HG03159 (cell line): ENCODE results near the gene CLASP2.

Experiments used
- ATAC-seq: cut with Tn5 transposase; IDR thresholded peaks from one replicate; pipeline ENCODE4 v1.9.1; 2021; ENCODE audit warnings: mild to moderate bottlenecking, moderate library complexity; ENCODE audit not compliant: unreplicated experiment

CLASP2 gene

DNA sequence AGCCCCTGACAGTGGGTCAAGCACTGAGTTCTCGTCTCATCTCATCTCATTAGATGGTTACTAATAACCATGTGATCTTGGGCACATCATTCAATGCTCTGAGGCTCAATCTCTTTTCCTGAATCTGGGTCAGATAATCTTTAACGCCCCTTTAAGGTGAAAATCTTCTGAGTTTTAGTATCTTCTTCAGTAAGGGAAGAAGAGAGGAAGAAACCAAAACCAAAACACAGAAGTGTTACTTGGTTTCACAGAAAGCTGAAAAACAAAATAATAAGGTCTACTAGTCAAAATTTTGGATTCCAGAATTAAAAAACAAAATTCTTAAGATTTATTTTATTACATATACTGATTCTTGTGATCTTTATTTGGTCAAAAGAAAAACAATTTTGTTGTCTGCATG lies 78.2 kb downstream of the CLASP2 start:
- no peak for ATAC-seq

DNA sequence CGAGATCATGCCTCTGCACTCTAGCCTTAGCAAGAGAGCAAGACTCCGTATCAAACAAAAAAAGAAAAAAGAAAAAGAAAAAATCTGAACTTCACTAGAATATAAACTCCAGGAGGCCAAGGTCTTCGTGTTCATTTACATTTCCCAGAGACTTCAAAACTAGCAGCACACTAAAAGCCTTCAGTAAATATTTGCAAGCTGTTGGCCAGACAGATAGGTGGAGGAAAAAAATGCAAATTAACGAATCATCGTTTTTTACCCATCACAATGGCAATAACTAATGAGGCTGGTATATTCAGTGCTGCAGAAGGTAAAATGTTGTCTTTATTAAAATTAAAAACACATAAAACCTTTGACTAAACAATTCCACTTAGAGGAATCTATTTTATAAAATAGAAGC lies 80.6 kb downstream of the CLASP2 start:
- ATAC-seq: no peak

DNA sequence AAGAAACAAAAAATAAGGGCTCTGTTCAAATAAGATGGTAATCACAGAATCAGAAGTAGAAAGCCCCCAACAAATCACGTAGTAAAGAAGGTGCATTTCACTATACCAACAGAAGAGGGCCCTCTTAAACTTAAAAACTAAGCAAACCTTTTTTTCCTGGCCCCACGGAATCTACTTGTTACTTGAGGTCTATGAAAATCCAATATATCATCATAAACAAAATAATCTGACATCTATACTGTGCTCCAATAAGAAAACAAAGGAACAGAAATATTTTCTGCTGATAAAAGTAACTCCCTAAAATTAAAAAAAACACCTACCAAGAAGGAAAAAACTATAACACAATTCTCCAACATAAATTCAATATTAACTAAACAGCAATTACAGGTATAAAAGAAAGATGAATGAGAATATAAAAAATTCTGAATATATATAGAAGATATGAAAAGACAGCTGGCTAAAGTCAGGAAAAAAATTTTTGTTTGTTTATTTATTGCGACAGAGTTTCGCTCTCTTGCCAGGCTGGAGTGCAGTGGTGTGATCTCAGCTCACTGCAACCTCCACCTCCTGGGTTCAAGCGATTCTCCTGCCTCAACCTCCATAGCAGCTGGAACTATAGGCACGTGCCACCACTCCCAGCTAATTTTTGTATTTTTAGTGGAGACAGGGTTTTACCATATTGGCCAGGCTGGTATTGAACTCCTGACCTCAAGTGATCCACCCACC lies 81.8 kb downstream of the CLASP2 start:
- ATAC-seq: no peak

DNA sequence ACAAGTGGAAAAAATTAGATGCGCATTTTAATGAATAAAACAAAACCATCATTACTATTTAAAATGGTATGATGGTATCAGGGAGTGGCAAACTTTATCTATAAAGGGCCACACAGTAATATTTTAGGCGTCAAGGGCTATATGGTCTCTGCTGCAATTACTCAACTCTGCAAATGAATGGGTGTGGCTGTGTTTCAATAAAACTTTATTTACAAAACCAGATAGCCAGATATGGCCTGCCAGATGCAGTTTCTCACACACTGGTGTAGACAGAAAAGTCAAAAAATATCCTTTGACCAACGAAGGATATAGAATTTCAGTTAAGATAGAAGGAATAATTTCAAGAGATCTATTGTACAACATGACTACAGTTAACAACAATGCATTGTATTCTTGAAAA lies 83.8 kb downstream of the CLASP2 start:
- ATAC-seq: no peak

DNA sequence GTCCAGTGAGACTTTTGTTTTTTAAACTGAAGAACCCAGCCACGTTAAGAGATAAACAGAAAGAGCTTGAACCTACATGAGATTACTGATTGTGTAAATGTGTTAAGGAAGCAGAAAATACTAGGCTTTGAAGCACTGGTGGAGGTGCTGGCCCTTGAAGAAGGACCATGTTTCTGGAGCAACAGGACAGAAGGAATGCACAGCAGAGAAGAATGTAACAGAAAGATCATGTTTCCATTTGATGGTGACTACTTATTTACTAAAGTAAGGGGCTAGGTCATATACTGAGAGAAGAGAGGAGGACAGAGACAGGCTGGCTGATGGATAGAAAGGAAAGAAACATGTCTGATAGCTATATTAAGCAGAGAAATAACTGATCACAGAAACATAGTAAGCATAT lies 88.8 kb downstream of the CLASP2 start:
- ATAC-seq: no peak

DNA sequence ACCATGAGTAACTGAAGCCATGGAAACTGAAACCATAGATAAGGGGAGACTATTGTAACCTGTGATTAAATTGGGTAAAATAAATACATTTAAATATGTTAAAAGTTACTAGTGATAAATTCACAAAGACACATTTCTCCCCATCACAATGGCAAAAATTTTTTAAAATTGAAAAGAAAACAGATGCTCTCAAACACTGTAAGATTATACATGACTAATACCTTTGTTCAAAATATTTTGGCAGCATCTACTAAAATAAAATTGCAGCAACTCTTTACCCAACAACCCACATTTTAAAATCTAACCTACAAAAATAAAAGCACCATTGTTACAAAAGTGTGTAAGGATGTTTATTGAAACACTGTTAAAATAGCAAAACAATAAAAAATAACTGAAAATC lies 93.3 kb downstream of the CLASP2 start:
- no peak for ATAC-seq

DNA sequence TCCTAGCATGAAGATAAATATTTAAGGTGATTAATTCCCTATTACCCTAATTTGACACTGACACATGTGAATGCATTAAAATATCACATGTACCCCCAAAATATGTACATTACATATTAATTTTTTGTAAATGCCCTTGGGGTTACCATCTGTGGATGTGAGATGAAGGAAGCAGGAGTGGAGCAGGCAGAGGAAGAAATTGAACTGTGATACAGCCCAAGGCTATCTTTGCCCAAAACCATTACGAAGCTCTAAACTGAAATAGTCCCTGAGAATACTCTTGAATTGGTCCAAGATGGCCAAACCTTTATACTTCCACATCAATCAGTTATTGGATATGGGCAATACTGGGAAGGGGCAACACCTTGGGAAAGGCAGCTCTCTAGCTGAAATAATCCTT lies 105.0 kb downstream of the CLASP2 start:
- no peak for ATAC-seq

DNA sequence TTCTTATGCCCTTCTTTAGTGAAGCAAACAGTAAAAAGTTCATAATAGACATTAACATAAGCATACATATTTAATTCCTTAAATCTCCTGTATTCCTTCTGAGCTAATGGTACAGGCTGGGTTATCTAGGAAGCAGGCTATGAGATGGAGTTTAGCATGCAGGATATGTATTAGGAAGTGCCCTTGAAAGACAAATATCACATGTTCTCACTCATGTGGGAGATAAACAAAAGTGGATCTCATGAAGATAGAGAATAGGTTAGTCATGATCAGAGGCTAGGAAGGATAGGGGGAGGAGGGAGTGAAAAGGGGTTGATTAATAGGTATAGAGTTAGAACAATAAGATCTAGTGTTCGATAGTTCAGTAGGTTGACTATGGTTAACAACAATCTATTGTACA lies 105.4 kb downstream of the CLASP2 start:
- no peak for ATAC-seq

DNA sequence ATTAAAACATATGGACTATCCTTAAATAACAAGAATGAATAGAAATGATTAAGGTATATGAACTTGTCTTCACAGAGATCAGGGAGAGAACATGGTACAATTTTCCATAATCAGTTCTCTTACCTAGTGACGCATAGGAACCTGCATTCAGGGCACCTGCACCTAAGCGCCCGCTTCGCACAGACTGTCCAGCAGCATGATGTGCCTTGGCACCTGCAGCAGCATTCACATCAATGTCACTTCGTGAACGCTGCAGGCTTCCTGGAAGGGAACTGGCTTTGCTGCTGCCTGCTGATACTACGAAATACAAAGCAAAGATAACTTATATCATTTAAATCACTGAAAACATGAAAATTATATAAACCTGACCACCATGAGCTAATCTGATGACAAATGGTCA lies 115.2 kb downstream of the CLASP2 start:
- ATAC-seq: no peak

DNA sequence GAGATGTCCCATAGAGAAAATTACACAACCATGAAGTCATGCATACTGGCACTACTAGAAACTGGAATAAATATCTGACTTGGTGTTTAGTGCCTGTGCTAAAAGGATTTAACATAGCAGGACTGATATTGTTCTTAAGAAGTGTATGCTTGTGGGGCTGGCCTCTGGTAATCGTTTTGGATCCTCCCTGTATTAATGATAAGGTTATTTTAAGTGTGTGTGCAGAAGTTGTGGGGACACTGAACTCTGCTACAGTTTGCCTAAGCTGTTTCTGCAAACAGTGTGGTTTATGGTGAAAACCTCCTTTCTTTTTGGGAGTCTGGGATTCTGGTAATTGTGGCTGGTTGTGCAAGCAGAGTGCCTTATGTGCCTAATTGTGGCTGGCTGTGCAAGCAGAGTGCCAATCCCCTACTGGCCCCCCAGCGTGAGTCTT lies 120.8 kb downstream of the CLASP2 start:
- ATAC-seq: no peak

DNA sequence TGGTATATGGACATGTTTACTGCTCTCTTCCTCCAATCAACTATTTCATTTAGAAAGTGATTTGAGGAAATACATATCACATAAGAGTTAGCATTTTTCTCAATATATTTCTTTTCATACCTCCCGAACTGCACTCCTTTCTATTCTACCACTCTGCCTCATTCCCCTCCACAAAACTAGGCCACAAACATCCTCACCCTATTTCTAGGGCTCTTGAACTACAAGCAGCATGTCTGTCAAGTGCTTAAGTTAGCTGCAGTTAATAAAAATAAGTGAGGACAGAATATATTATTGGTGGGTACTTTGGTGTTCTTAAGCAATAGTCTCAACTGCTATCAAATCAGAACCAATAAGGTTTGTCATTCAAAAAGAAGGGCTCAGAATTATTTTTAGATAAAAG lies 125.1 kb downstream of the CLASP2 start:
- ATAC-seq: no peak

DNA sequence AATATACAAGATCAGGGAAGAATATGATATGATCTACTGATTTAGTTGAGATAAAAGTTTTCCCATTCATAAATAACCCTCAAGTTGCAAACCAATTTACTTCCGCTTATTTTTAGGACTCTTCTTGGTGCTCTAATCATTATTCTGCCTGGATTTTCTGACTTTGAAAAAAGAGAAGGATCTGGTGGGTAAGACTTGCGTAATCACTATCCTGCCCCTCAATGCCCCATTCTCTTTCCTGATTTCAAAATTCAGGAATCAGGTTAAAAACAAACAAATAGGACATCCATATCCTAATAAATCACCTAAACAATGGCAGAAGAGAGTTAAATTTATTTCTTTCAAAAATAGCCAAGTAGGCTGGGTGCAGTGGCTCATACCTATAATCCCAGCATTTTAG lies 127.5 kb downstream of the CLASP2 start:
- no peak for ATAC-seq

DNA sequence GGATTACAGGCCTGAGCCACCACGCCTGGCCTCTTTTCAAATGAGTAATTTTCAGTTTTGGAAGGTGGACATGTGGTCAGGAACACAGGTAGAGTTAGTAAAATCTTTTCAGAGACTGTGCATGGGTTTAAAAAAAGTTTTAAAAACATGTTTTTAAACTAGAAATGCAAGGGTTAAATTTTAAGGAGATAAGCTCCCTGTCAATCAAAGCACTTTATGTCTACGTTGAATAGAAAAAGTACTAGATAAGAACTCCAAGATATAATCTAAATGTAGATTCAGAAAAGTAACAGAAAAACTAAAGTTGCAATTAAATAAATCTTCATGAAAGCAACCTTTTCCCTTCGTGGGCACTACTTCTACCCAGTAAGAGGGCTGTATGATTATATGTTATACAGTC lies 131.7 kb downstream of the CLASP2 start:
- no peak for ATAC-seq

DNA sequence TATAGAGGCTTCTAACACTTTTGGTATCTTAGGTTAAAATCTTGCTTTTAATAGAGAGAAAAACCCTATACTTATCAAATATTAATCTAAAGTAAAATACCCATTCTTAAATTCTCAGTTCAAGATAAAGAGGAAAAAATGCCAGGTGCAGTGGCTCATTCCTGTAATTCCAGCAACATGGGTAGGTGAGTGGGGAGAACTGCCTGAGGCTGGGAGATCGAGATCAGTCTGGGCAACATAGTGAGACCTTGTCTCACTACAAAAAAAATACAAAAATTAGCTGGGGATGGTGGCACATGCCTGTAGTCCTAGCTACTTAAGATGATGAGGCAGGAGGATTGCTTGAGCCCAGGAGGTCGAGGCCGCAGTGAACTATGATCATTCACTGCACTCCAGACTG lies 135.8 kb downstream of the CLASP2 start:
- no peak for ATAC-seq

DNA sequence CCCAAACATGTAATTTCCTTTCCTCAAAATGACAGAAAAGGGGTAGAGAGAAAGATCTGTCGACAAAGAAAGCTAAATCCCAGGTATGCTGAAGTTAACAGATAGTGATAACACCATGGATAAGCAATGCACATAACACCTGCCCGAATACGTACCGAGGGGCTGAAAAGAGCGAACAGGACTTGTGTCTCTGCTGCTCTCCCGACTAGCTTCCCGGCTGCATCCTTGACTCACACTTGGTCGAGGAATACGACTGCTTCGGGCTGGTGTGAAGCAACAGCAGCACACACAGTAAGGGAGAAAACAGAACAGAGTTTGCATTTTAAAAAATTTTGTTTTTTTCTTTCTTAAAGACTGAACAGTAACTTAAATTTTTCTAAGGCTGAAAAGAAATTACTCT lies 136.4 kb downstream of the CLASP2 start:
- no peak for ATAC-seq

DNA sequence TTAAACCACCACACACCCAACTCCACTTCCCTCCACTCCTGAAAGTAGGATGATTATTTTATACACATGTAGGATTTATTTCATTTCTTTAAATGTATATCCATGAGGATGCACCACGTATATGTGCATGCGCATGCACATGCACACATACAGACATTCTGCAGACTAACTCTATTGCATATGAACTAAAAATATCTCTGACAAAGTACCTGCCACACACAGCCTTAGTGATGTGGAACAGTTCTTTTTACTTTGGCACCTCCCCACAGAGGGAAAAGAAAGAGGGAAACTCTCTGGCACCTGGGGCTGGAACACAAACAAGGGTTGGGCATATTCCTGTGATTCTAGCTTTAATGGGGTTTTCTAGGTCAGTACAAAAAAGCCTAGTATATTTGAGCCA lies 138.2 kb downstream of the CLASP2 start:
- no peak for ATAC-seq

DNA sequence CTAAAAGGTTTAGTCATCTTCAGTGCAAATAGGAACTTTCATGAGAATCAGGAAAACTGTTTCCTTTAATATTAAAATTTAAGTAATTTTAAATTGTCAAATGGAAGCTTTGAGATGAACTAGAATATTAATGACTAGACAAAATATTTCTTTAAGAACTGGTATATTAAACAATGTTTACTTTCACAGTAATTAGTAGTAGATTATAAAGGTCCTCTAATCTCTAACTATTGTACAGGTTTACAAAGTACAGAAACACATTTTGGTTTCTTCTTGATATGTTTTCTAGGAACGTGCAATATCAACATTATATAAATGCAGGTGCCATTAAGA lies 138.9 kb downstream of the CLASP2 start:
- ATAC-seq: no peak

DNA sequence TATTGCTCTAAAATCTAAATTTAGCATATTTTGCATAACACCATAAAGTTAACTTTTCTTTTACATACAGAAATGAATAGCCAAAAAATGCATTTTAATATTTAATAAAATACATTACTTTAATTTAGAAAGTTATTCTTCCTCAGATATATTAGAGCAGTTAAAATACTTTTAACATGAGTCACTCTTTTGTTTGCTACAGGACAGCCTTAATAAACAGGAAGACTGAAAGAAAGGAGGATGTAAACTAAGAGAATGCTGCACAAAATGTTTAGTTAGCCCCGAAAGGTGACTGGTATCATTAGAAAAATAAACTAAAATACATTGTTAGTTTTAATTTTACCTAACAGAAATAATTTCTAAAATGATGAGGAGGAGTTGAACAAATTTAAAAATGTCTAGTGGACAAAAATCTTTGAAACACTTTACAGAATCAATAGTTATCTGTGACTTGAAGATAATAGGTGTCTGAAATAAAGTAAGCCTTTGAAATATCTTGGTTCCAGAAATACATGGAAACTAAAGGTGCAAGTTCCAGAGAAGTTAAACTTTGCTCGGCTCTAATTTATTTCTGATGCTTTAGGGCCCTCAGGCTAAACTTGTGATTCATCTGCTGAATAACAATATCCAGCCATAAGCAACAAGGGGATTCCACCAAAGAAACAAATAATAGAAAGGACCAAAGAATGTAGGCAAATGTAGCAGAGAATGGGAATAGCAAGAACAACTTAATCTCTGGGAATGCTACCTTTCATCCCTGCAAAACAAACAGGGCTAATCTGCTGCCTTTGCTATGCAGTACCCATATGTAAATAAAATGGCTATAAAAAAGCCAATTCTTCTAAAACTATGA lies 139.5 kb downstream of the CLASP2 start:
- no peak for ATAC-seq

DNA sequence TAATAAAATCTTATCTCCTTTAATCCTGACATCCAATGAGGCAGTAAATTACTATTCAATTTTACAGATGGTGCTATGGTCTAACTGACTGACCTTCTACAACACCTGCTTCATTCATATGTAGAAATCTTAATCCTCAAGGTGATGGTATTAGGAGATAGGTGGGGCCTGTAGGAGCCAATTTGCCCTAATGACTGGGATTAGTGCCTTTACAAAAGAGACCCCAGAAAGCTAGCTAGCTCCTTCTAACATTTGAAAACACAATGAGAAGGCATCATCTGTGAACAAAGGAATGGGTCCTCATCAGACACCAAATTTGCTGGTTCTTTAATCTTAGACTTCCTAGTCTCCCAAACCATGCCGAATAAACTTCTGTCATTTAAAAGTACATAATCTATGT lies 140.5 kb downstream of the CLASP2 start:
- ATAC-seq: no peak

DNA sequence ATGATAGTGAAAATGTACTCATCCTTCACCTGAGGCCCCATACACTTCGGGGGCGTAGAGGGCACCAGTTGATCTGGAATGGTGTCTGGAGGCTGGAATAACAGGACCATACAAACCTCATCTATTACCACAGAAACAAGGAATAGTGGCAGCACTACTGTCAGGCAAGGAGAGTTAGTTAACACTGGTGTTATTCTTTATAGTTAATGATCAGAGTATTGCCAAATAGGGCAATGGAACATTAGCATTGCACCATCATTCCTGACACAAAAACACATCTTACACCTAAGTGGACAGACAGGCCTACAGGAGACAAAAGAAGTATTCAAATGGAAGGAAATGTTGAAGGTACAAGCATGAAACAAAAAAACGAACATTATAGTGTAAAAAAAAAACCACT lies 140.9 kb downstream of the CLASP2 start:
- no peak for ATAC-seq

DNA sequence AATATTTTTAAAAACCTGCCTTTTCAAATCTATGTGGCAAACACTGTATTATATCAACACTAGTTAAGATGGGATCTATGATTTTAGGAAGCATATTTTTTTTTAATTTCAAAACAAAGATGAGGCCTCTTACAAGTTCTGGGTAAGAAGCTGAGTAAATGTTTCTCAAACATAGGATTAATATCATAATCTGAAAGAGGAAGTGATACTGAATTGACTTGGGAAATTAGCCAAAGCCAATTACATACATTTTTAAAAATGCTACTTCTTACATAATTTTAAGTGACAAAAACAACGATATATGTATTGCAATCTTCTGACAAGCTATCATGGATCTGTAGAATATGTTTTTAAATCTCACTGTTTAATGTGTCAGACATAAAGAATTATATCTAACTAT lies 142.7 kb downstream of the CLASP2 start:
- no peak for ATAC-seq

DNA sequence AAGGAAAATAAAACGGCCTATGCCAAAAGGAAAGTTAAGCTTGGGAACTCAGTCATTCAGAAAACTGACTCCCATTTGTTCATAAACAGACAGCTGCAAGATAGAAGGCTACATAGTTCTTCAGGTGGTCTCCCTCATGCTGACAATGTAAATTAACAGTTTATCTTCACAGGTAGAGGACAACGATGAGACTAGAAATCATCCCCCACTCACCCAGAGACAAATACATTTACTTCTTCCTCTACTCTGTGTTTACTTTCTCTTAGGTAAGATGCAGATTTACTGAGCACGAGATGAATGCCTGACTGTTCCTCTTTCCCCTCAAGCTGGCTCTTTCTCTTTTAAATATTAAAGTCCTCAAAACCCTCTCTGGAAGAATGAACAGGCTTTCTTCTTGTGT lies 160.2 kb downstream of the CLASP2 start:
- no peak for ATAC-seq

DNA sequence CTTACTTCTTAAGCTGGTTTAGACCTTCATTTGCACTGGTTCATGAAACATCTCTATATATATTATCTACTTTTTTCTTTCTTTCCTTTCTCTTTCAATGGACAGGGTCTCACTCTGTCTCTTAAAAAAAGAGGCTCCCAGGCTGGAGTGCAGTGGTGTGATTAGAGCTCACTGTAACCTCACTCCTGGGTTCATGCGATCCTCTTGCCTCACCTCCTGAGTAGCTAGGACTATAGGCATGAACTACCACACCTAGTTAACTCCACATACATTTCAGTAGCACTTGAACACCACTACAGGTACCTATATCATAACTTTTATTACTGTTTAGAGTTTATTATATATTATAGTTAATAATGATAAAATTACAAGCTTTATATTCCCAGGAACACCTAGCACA lies 160.8 kb downstream of the CLASP2 start:
- ATAC-seq: no peak
